Activated CD8-positive, alpha-beta T cell treated with anti-CD3 and anti-CD28 coated beads for 36 hours (primary cell): ENCODE results near the gene DIS3L. TPM values are rescaled to one million over a fixed set of nuclear protein-coding genes. Genes with fewer than 3 reads are reported as not detected.

Experiments
- ATAC-seq: fragments of 200-7000 bp; cut with Tn5 transposase; one replicate; pipeline ENCODE4 v1.10.0; 2021; ENCODE audit warnings: mild to moderate bottlenecking, moderate library complexity
- CTCF ChIA-PET: fragments of 350-600 bp; sonication (Branson Sonifier 250); formaldehyde crosslinking; loops from one replicate; lab custom pipeline; 2021; ENCODE audit warnings: antibody characterized with exemption; lab: Charles Lee
- POLR2A ChIA-PET: fragments of 350-600 bp; sonication (Branson Sonifier 250); formaldehyde crosslinking; loops from one replicate; lab custom pipeline; 2021; ENCODE audit warnings: antibody characterized with exemption; lab: Charles Lee
- DNase-seq: peaks from one replicate; pipeline ENCODE4 v3.0.0-alpha.2; 2020
- H3K27ac Mint-ChIP-seq: one replicate; pipeline ENCODE4 v1.8.0; 2021; ENCODE audit warnings: mild to moderate bottlenecking, mixed read lengths
- H3K27me3 Mint-ChIP-seq: one replicate; pipeline ENCODE4 v1.8.0; 2021; ENCODE audit warnings: mixed read lengths
- H3K36me3 Mint-ChIP-seq: one replicate; pipeline ENCODE4 v1.8.0; 2021; ENCODE audit warnings: low read depth, mixed read lengths
- H3K4me1 Mint-ChIP-seq: one replicate; pipeline ENCODE4 v1.8.0; 2021; ENCODE audit warnings: low read depth, mixed read lengths
- H3K4me3 Mint-ChIP-seq: one replicate; pipeline ENCODE4 v1.8.0; 2021; ENCODE audit warnings: mild to moderate bottlenecking, moderate library complexity, mixed read lengths
- H3K9me3 Mint-ChIP-seq: one replicate; pipeline ENCODE4 v1.8.0; 2021; ENCODE audit warnings: mixed read lengths
- CTCF ChIP-seq: fragments of 200-600 bp; IDR thresholded peaks from one replicate; pipeline ENCODE4 v1.8.0; 2022; ENCODE audit warnings: antibody characterized with exemption, mild to moderate bottlenecking
- intact Hi-C: fragments of 100-400 bp; cut with micrococcal nuclease; formaldehyde crosslinking; loops from one replicate; pipeline ENCODE4 v1.10.0; 2022
- total RNA-seq, 2 experiments: library from RNA; stranded (reverse); gene quantifications; one replicate each; pipeline ENCODE4 v1.2.3, GENCODE V29; 2021

Gene DIS3L
- total RNA-seq, 2 experiments from 2014 or later = 23.6 to 23.7 TPM

GRCh38 chr15:66269326-66270090 is 23.9 kb upstream of the DIS3L start:
- peaks cover 4% of the 10 kb centered on the region for H3K4me1 Mint-ChIP-seq
- peaks cover 1% of the 10 kb centered on the region for H3K9me3 Mint-ChIP-seq
- no peak overlapping the region for H3K4me3 Mint-ChIP-seq
- ChIA-PET CTCF (interaction anchor here (0.6 to 1.2 kb wide), 2 partner anchors 184 to 328 kb away, joined by 3 read pairs; no protein-coding TSS in a partner anchor), POLR2A (interaction anchor here (0.7 kb wide), 1 partner anchor 446 kb away, joined by 3 read pairs; no protein-coding TSS in a partner anchor)
- H3K36me3 Mint-ChIP-seq = no peaks in the 10 kb centered on the region
- ATAC-seq (no peak), DNase-seq (no peak)
- peaks cover 3% of the 10 kb centered on the region for H3K27me3 Mint-ChIP-seq
- no peak for TF ChIP-seq CTCF
- H3K27ac Mint-ChIP-seq = no peak overlapping the region
- intact Hi-C loops = no loop called here

- CTCF ChIA-PET = interaction anchor here (1.2 kb wide), 1 partner anchor 185 kb away, joined by 3 read pairs; no protein-coding TSS in a partner anchor
- ATAC-seq = no peak
Observed at GRCh38 chr15:66270932-66271331, 22.4 kb upstream of the DIS3L start.

GRCh38 chr15:66275352-66275751 is 18.0 kb upstream of the DIS3L start:
- DNase-seq (no peak), ATAC-seq (no peak)
- TF ChIP-seq CTCF = no peak
- Mint-ChIP-seq H3K4me1 (peaks cover 4% of the 10 kb centered on the region), H3K4me3 (no peak overlapping the region), H3K36me3 (no peaks in the 10 kb centered on the region), H3K27me3 (peaks cover 3% of the 10 kb centered on the region), H3K27ac (no peak overlapping the region), H3K9me3 (peaks cover 2% of the 10 kb centered on the region)
- CTCF ChIA-PET = interaction anchor here (0.7 kb wide), 1 partner anchor 12 kb away, joined by 4 read pairs; no protein-coding TSS in a partner anchor
- intact Hi-C loops = no loop called here
- POLR2A ChIA-PET = interaction anchor here (0.7 kb wide), 1 partner anchor 10 kb away, joined by 3 read pairs; no protein-coding TSS in a partner anchor

More at GRCh38 chr15:66270932-66271331, 22.4 kb upstream of the DIS3L start:
- POLR2A ChIA-PET = no interaction called here
- Mint-ChIP-seq H3K27me3 (peaks cover 3% of the 10 kb centered on the region), H3K4me3 (no peak overlapping the region), H3K27ac (no peak overlapping the region), H3K36me3 (no peaks in the 10 kb centered on the region), H3K9me3 (peaks cover 2% of the 10 kb centered on the region), H3K4me1 (peaks cover 4% of the 10 kb centered on the region)
- TF ChIP-seq CTCF = no peak
- intact Hi-C loops = no loop called here
- DNase-seq = no peak

GRCh38 chr15:66276546-66276945 is 16.8 kb upstream of the DIS3L start:
- Mint-ChIP-seq H3K4me3 (no peak overlapping the region), H3K36me3 (no peaks in the 10 kb centered on the region), H3K4me1 (no peaks in the 10 kb centered on the region), H3K27ac (no peak overlapping the region), H3K27me3 (peaks cover 3% of the 10 kb centered on the region), H3K9me3 (peaks cover 2% of the 10 kb centered on the region)
- CTCF ChIA-PET = interaction anchor here (1.5 kb wide), 1 partner anchor 11 kb away, joined by 7 read pairs; no protein-coding TSS in a partner anchor
- intact Hi-C loops = no loop called here
- ATAC-seq = no peak
- no peak for TF ChIP-seq CTCF
- POLR2A ChIA-PET = interaction anchor here (0.6 kb wide), 1 partner anchor 250 kb away, joined by 3 read pairs; no protein-coding TSS in a partner anchor
- DNase-seq = no peak

- H3K27ac Mint-ChIP-seq = no peak overlapping the region
- ChIA-PET CTCF (no interaction called here), POLR2A (interaction anchor here (1.0 kb wide), 1 partner anchor 12 kb away, joined by 5 read pairs; no protein-coding TSS in a partner anchor)
- H3K4me1 Mint-ChIP-seq = no peaks in the 10 kb centered on the region
- no peak overlapping the region for H3K4me3 Mint-ChIP-seq
- intact Hi-C loops = no loop called here
- ATAC-seq (no peak), DNase-seq (no peak)
- peaks cover 2% of the 10 kb centered on the region for H3K9me3 Mint-ChIP-seq
- TF ChIP-seq CTCF = no peak
- no peaks in the 10 kb centered on the region for H3K36me3 Mint-ChIP-seq
- peaks cover 3% of the 10 kb centered on the region for H3K27me3 Mint-ChIP-seq
Observed at GRCh38 chr15:66278056-66278455, 15.3 kb upstream of the DIS3L start.
